ENCODE measurements around the gene TEX26.

Gene TEX26

DNA sequence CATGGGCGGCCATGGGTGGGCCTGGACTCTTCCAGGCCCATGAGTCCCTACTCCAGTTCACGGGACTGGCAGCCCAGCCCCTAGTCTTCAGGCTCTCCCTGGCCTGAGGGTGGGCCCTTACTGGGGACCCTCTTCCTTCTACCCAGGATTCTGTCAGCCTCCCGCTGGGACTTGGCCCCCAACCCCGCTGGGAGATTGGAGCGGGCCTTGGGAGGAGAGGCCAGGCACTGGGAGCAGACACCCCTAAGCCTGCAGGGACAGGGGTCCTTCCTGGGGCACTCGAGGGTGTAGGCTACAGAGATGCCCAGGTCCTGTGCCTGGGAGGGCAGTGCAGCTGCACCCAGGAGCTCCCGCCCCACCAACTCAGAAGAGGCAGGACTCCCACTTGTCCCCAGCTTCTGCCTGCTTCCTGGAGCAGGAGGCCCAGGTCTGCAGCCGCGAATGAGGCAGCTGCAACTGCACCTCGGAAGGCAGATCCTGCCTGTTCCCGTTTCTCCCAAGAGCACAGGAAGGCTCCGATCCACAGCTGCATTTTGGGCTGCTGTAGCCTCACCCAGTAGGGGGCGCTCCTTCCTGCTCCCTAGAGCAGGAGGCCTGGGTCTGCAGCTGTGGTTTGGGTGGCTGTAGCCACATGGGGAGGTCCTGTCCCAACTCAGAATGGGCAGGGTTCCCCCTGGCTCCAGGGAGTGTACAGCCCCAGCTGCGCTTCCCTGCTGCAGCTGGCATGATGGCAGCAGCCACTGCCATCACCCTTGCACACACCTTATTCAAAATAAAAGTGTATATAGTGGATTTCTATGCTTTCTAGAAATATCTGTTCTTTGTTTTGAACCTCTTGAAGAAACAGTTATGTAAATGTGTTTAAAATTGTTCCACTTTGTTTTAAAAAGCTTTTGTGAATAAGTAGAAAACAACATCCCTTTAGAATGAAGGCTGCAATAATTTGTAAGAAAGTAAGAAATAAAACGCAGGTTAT is 46.8 kb downstream of the TEX26 start:
- peak; percentile 40 for DNase-seq

GRCh38 chr13:30982506-30982905 is 50.0 kb downstream of the TEX26 start:
- DNase-seq, result no peak

DNA sequence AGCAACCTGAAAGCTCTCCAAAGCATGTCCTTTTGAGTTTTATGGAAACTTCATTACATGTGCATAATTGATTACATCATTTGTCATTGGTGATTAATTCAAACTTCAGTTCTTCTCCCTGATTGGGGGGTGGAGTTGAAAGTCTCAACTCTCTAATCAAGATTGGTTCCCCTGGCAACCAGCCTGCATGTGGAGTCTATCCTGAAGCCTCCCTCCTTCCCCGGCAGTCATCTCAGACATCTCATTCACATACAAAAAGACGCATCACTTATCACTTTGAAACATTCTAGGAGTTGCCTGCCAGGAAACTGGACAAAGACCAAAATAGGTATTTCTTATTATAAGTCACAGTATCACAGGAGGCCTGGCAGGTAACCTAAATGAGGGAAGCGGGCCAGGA is 50.5 kb downstream of the TEX26 start:
- DNase-seq, result no peak

DNA sequence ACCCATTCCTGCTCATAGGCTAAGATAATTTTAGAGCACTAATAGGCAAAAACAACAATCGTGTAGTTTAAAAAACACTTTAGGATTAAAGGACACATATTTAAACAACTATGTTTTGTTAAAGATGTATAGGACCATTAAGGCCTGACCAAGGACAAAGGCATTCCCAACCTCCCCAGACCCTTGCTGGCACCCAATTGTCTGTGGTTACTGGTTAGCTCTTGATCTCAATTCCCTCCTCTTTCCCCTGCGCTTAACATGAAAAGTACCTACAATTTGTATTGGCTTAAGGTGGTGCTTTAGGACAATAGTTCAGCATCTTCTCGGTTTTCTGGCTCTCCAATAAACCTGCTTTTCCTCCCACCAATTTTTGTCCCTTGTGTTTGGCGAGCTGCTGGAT is 51.0 kb downstream of the TEX26 start:
- no peak for DNase-seq

DNA sequence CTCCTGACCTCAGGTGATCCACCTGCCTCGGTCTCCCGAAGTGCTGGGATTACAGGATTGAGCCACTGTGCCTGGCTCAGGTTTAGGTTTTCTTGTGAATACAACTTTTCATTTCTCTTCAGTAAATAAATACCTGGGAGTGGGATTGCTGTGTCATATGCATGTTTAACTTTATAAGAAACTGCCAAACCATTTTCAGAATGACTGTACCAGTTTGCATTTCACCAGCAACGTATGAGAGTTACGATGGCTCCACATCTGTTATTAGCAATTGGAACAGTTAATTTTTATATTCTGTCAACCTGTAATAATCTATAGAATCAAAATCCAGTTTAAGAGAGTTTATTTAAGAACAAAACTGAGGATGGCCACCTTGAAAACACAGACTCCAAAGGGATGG is 52.2 kb downstream of the TEX26 start:
- DNase-seq, result no peak

DNA sequence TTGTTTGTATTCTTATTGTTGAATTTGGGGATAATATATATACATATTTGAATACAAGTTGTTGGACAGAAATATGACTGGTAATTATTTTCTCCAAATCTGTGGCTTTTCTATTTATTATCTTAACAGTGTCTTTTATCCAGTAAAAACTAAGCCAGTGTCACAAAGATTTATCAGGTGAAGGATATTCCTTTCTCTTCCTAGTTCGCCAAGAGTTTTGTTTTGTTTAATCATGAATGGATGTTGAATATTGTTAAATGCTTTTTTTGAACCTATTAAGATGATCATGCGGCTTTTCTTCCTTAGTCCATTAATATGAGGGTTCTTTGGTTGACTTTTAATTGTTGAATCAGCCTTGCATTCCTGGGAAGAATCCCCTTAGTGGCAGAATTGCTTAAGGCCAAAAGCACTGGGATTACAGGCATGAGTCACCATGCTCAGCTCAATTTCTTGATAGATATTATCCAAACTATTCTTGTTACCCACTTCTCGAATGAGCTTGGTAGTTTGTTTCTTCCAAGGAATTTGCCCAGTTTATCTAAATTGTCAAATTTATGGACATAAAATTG is 53.3 kb downstream of the TEX26 start:
- DNase-seq, result no peak

DNA sequence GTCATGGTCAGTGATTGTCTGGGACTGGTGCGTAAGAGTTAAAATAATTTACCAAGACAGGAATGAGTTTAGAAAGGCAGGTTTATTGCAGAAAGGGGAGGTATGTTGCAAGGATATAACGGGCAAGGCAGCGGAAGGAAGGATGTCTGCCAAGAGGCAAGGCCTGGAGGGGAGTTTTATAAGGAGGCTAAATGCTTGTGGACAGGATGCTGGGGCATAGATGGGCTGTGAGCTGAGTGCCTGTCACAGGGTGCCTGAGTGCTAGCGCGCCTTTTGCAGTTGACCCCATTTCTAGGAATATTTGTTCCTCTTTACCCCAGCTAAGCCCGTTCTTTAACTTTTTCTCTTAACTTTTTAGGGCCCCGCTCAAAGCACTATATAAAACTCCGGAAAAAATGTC is 58.7 kb downstream of the TEX26 start:
- no peak for DNase-seq

DNA sequence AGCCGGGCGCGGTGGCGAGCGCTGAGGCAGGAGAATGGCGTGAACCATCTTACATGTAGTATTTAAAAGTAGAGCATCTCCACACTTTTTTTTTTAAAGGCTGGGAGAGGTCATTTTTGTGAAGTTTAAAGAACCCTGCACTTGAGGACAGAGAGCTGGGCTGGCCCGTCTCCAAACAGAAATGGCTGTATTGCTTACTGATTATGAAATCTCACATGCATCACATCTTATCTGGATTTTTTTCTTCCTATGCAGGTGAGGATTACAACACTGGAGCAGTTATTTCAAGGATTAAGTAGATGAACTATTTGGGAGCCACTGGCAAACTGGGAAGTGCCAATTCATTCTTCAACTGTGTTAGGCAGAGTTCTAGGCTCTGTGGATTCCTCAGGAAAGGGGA is 59.5 kb downstream of the TEX26 start:
- DNase-seq, result no peak

DNA sequence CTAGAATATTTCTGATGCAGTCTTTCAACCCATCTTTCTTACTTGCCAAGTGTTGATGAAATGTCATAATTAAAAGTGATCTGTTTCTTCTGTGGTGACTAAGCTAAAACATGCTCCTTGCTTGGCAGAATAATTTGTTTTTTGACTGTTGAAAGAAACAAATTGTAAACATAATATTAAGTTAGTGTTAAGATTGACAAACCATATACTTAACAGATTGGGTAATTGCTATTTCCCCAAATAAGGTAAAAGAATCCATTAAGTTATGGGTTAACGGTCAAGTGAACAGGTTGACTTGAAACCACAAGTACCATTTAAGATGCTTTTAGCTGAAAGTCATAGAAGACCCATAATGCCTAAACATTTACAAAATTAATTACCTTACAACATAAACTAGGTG is 62.9 kb downstream of the TEX26 start:
- no peak for DNase-seq

DNA sequence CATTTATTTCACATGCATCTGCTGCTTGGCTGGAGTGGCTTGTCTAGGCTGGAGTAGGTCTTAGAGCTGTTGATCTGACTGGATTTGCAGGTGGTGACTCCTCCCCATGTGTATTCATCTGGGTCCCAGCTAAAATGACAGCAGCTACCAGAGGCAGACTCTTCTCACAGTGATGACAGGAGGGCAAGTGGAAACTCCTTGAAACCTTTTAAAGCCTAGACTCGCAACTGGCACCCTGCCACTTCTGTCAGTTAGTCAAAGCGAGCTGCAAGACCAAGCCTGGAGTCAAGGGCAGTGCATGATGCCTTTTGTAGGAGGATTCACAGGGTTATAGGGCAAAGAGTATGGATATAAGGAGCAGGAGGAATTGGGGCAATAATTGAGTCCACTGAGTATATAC is 65.2 kb downstream of the TEX26 start:
- DNase-seq, result peak; percentile 3

- no peak for DNase-seq
These were observed 66.0 kb downstream of the TEX26 start for GRCh38 chr13:30998136-30999088.

- DNase-seq, result no peak
These were observed 68.4 kb downstream of the TEX26 start for GRCh38 chr13:31000889-31001288.

DNA sequence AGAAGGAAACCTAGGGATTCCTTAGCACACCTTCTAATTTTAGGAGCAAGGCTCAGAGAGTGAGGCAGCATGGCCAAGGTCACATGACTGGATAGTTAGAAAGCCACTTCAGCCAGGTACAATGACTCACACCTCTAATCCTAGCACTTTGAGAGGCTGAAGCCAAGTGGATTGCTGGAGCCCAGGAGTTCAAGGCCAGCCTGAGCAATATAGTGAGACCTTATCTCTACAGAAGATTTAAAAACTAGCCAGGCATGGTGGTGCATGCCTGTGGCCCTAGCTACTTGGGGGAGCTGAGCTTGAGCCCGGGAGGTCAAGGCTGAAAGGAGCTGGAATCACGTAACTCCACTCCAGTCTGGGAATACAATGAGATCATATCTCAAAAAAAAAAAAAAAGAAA is 69.2 kb downstream of the TEX26 start:
- no peak for DNase-seq

DNA sequence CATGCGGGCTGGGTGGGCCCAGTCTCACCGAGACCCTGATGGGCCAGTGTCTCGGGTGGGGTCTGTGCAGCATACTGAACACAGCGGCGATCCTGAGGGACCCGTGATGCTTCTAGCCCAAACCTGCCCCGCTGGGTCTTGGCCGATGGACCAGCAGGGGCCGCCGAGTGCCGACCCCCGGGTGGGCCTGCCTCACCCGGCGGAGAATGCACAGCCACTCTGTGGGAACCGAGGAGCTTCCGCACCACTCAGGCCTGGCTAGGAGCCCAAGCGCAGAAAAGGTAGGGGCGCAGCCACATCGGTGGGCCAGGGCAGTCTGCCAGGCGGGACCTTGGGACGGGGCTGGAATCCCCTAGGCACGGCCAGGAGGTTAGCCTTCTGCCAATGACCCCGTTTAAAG is 72.6 kb downstream of the TEX26 start:
- DNase-seq, result no peak

- no peak for DNase-seq
These were observed 75.0 kb downstream of the TEX26 start for GRCh38 chr13:31007417-31007816.

DNA sequence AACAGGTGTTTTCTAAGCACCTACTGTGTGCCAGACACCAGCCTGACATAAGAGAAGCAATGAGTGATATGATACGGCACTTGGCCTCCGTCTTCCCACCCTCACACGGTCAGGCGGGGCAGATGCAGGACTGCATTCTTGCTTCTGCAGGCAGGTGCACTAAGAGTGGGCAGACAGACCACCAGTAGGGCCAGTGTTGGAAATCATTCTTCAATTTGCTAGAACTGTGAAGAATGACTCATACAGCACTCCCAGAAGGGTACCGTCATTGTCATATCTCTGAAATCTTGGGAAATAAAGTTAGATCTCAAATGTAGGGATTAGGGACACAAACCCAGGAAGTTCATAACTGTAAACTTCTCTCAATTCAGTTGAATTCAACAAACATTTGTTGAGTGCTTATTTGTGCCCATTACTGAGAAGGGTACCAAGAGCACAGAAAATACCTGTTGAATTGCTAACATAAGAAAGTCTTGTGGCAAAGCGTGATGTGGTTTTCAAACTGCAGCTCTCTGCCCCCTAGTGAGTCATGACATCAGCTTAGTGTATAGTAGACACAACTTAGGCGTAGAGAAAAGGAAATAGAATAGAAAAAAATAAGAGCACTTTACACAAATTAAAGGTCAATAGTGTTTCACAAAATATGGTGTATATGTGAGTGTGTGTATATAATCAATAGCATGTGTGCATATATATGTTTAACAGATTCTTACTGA is 76.1 kb downstream of the TEX26 start:
- no peak for DNase-seq

GRCh38 chr13:31009166-31009565 is 76.7 kb downstream of the TEX26 start:
- DNase-seq, result no peak

- no peak for DNase-seq
These were observed 77.8 kb downstream of the TEX26 start for GRCh38 chr13:31010296-31010695.

DNA sequence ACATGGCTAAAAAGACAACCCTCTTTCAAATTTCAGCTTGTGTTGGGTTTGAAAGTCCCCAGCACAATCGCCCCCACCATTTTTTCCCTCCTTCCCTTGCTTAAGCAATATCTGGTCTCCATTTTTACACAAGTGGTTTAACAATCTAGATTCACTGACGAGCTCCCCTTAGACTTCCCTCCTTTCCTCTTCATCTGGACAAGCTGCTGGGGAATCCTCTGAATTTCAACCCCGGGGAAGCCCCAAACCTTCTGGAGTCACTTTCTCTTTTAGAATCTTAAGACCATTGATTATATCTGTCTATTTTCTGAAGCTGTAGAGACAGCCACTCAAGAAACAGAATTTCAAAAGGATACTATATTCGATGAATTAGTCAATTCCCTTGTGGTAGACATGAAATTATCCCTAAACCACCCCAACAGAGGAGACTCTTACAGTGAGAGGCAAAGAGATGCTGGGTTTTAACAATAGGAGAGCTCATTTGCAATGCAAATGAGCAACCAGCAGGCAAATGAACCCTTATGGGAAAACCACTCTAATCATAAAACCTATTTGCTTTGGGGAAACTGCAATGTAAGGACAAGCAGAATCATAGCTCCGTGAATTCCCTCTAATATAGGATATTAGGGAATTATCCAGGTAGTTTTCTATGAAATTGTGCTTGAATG is 78.9 kb downstream of the TEX26 start:
- no peak for DNase-seq

GRCh38 chr13:31011901-31012654 is 79.6 kb downstream of the TEX26 start:
- no peak for DNase-seq

GRCh38 chr13:31012655-31013024 is 80.2 kb downstream of the TEX26 start:
- DNase-seq, result no peak
